PC-9 (cell line): Measurements from ENCODE around the gene HHIPL1.

Experiments
- EZH2 ChIP-seq: fragments of 200-600 bp; sonication (generic); IDR thresholded peaks from 2 replicates; pipeline ENCODE4 v1.8.0; 2017; ENCODE audit warnings: antibody characterized with exemption, low read depth
- TF ChIP-seq, protein P1 (sequence below): fragments of 200-600 bp; sonication (generic); conservative IDR thresholded peaks from 2 replicates; pipeline ENCODE4 v1.6.1; 2017; ENCODE audit warnings: mixed run types, antibody characterized with exemption, mild to moderate bottlenecking, moderate library complexity

DNA sequence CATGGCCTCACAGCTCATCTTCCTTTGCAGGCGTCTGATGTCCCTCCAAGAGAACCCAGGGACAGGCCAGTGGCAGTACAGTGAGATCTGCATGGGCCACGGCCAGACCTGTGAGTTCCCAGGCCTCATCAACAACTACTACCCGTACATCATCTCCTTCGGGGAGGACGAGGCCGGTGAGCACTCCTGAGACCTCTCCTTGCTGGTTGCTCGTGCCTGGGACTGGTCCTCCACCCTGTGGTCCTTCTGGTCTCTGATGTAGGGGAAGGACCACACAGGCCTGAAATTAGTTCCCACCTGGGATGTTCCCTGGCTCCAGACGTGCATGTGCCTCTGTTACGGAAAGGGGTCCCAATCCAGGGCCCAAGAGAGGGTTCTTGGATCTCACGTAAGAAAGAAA is 17.9 kb downstream of the HHIPL1 start:
- TF ChIP-seq, protein P1, sequence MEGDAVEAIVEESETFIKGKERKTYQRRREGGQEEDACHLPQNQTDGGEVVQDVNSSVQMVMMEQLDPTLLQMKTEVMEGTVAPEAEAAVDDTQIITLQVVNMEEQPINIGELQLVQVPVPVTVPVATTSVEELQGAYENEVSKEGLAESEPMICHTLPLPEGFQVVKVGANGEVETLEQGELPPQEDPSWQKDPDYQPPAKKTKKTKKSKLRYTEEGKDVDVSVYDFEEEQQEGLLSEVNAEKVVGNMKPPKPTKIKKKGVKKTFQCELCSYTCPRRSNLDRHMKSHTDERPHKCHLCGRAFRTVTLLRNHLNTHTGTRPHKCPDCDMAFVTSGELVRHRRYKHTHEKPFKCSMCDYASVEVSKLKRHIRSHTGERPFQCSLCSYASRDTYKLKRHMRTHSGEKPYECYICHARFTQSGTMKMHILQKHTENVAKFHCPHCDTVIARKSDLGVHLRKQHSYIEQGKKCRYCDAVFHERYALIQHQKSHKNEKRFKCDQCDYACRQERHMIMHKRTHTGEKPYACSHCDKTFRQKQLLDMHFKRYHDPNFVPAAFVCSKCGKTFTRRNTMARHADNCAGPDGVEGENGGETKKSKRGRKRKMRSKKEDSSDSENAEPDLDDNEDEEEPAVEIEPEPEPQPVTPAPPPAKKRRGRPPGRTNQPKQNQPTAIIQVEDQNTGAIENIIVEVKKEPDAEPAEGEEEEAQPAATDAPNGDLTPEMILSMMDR, result no peak
- TF ChIP-seq EZH2, result no peak
